GM12878 (cell line): Measurements from ENCODE around the gene COMMD3. TPM values are rescaled to one million over a fixed set of nuclear protein-coding genes. Genes with fewer than 3 reads are reported as not detected.

Experiments used
- ATAC-seq: fragments of 200-7000 bp; cut with Tn5 transposase; 3 replicates; pipeline ENCODE4 v1.9.1; 2020; ENCODE audit warnings: mild to moderate bottlenecking, moderate library complexity
- BruUV-seq: library from RNA; stranded (reverse); fragments of 400-500 nt; replicated peaks from 2 replicates; lab custom pipeline; 2021; lab: Mats Ljungman, UMichigan
- CTCF ChIA-PET: fragments of 300-600 bp; sonication (Branson Sonifier 250); formaldehyde crosslinking; extraction: SDS; loops from one replicate; lab custom pipeline; 2021; ENCODE audit warnings: inconsistent platforms; lab: Yijun Ruan, JAX
- POLR2A ChIA-PET: fragments of 350-600 bp; formaldehyde crosslinking; extraction: SDS; loops from one replicate; lab custom pipeline; 2021; ENCODE audit warnings: inconsistent platforms; lab: Charles Lee
- RAD21 ChIA-PET: fragments of 300-600 bp; sonication (Branson Sonifier 250); formaldehyde crosslinking; loops from one replicate; lab custom pipeline; 2023; ENCODE audit warnings: antibody characterized with exemption; ENCODE audit not compliant: unreplicated experiment; lab: Charles Lee
- SMC1A ChIA-PET: fragments of 300-600 bp; sonication (Branson Sonifier 250); formaldehyde crosslinking; loops from one replicate; lab custom pipeline; 2023; ENCODE audit not compliant: unreplicated experiment, uncharacterized antibody; lab: Charles Lee
- DNase-seq: peaks from one replicate; pipeline ENCODE4 v3.0.0-alpha.2; 2011; ENCODE audit warnings: low read depth, low spot score
- FAIRE-seq: peaks from 3 replicates; lab custom pipeline; 2011; peaks lifted over from hg19 to GRCh38; lab: Jason Lieb, UNC
- H2AFZ ChIP-seq: 2 replicates; pipeline ENCODE4 v1.6.0; 2011; ENCODE audit warnings: low read depth, low read length, control low read depth; ENCODE audit not compliant: control insufficient read depth
- H3K27ac ChIP-seq: 2 replicates; pipeline ENCODE4 v1.5.1; 2011; ENCODE audit warnings: control low read depth; ENCODE audit not compliant: control insufficient read depth, insufficient read depth
- H3K27me3 ChIP-seq, 2 experiments: replicated peaks in 1 of 2; 2 replicates each; pipeline versions ENCODE4 v1.6.0 to v1.6.1; 2011; ENCODE audit warnings: low read length in 1 of 2; ENCODE audit not compliant: control insufficient read depth in 2 of 2, insufficient read depth in 2 of 2
- H3K36me3 ChIP-seq, 2 experiments: 2 replicates each; pipeline ENCODE4 v1.5.1; 2011; ENCODE audit warnings: low read length in 1 of 2; ENCODE audit not compliant: control insufficient read depth in 2 of 2, insufficient read depth in 2 of 2
- H3K4me1 ChIP-seq: 2 replicates; pipeline ENCODE4 v1.6.1; 2011; ENCODE audit warnings: mild to moderate bottlenecking, low read length, moderate library complexity, mixed read lengths; ENCODE audit not compliant: control insufficient read depth, insufficient read depth
- H3K4me2 ChIP-seq: 2 replicates; pipeline ENCODE4 v1.6.0; 2011; ENCODE audit warnings: control low read depth; ENCODE audit not compliant: control insufficient read depth, insufficient read depth
- H3K4me3 ChIP-seq: fragments of 200-600 bp; sonication (generic); 2 replicates; pipeline ENCODE4 v1.5.1; 2016
- H3K79me2 ChIP-seq: 2 replicates; pipeline ENCODE4 v1.6.0; 2011; ENCODE audit warnings: low read length; ENCODE audit not compliant: control insufficient read depth, insufficient read depth
- H3K9ac ChIP-seq: 2 replicates; pipeline ENCODE4 v1.8.0; 2011; ENCODE audit warnings: low read length, control low read depth, mixed read lengths; ENCODE audit not compliant: control insufficient read depth, insufficient read depth
- H3K9me3 ChIP-seq: replicated peaks from 3 replicates; pipeline ENCODE4 v1.5.1; 2011; ENCODE audit warnings: mild to moderate bottlenecking, low read length; ENCODE audit not compliant: control insufficient read depth, insufficient read depth
- H4K20me1 ChIP-seq: 2 replicates; pipeline ENCODE4 v1.6.0; 2011; ENCODE audit not compliant: control insufficient read depth, insufficient read depth
- EZH2 ChIP-seq: IDR thresholded peaks from 2 replicates; pipeline ENCODE4 v1.6.1; 2012; ENCODE audit warnings: low read depth, mild to moderate bottlenecking, control low read depth, inconsistent platforms, low read length, borderline replicate concordance; ENCODE audit not compliant: control insufficient read depth
- JUND ChIP-seq: IDR thresholded peaks from 2 replicates; pipeline ENCODE4 v1.6.1; 2012; ENCODE audit warnings: low read depth, mild to moderate bottlenecking, low read length, improper control_type of control experiment, moderate library complexity
- PAX5 ChIP-seq: IDR thresholded peaks from 2 replicates; pipeline ENCODE4 v1.6.1; 2011; ENCODE audit warnings: low read depth, low read length, borderline replicate concordance
- POLR2A ChIP-seq: IDR thresholded peaks from 2 replicates; pipeline ENCODE4 v1.6.1; 2011; ENCODE audit warnings: low read depth, mild to moderate bottlenecking, low read length
- TCF3 ChIP-seq: IDR thresholded peaks from 2 replicates; pipeline ENCODE4 v1.6.1; 2012; ENCODE audit warnings: low read depth, mild to moderate bottlenecking, low read length, borderline replicate concordance; ENCODE audit not compliant: insufficient read depth
- TCF7 ChIP-seq: IDR thresholded peaks from 2 replicates; pipeline ENCODE4 v1.6.1; 2014; ENCODE audit warnings: antibody characterized with exemption, borderline replicate concordance
- WGBS: methylation state at CpG from one replicate; pipeline ENCODE4 v1.1.6; 2016; ENCODE audit warnings: low lambda C conversion rate; ENCODE audit not compliant: insufficient replicate concordance, insufficient coverage; ENCODE audit errors: missing lambda C conversion rate; 5-methylcytosine and 5-hydroxymethylcytosine counted together
- in situ Hi-C: fragments of 300-500 bp; cut with MboI; formaldehyde crosslinking; loops from 9 replicates; pipeline ENCODE4 v1.14.3; 2018; ENCODE audit warnings: mixed read lengths
- intact Hi-C: fragments of 100-400 bp; cut with micrococcal nuclease; formaldehyde crosslinking; loops from one replicate; pipeline ENCODE4 v1.14.2; 2022; ENCODE audit not compliant: unreplicated experiment
- polyA plus RNA-seq, 11 experiments: library from polyadenylated mRNA; depleted of rRNA in 4 of 11; unstranded in 6 of 11; stranded (reverse) in 5 of 11; fragments of >200 nt; fragmentation: Nextera tagmentation in 4 of 11; fragmentation: Illumina TruSeq in 1 of 11; extraction: Ambion mirVana in 4 of 11; extraction: Trizol in 1 of 11; gene quantifications; 1 replicate in 1 of 11; 2 replicates in 10 of 11; pipeline versions ENCODE4 v1.2.1 to v1.2.3, GENCODE V29; 2011 to 2016; ENCODE audit warnings: inconsistent platforms in 2 of 11, missing spikeins in 2 of 11, low read depth in 1 of 11
- total RNA-seq, 4 experiments: library from RNA; depleted of rRNA in 3 of 4; stranded (reverse); fragments of >200 nt in 3 of 4; fragmentation: Illumina TruSeq in 1 of 4; extraction: Trizol in 1 of 4; gene quantifications; 2 replicates each; pipeline versions ENCODE4 v1.2.1 to v1.2.3, GENCODE V29; 2013 to 2021

COMMD3 gene
- total and polyA plus RNA-seq, 10 of the 15 experiments (the other 5 are each of a cell fraction or from before 2014, with no cell fraction given) = 64.5 to 248 (median 84.4) TPM

DNA sequence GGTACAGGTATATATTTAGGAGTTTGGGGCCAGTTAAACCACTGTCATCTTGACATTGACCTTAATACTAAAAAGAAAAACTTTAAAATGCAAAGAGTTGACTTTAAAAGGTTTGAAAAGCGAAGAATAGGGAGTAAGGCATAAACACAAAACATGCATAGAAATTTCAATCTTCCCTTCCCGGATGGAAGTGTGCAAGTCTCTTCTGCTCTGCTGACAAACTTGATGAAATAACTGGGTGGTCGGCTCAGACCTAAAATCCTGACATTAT is 25.7 kb downstream of the COMMD3 start:
- no TSS peak for BruUV-seq
- H2AFZ ChIP-seq = no peak overlapping the region
- in situ Hi-C loops = no loop called here
- H3K4me1 ChIP-seq = peaks cover 16% of the 10 kb centered on the region
- no peak overlapping the region for H3K27ac ChIP-seq
- TF ChIP-seq EZH2 (0 out of 2 replicates have a peak, but pooled peaks have one; percentile 69), PAX5 (no peak)
- TF ChIP-seq, all 136 proteins: peak for 1
- H3K9me3 ChIP-seq = peaks cover 4% of the 10 kb centered on the region; the same call in 1 of the 3 replicates
- peaks cover 8 to 33% of the 10 kb centered on the region in 2 experiments for H3K27me3 ChIP-seq
- RAD21 ChIA-PET = interaction anchor here (1.9 to 3.7 kb wide), 2 partner anchors 24 to 25 kb away, joined by 4 to 16 read pairs; partner anchors contain the start of gene COMMD3
- CTCF ChIA-PET = no interaction called here
- POLR2A ChIA-PET = no interaction called here
- 89% methylated on average over 3 of the region's 3 CpGs for WGBS
- intact Hi-C loops = loop anchor here (1.0 to 5.0 kb wide), 3 partner anchors 19 to 380 kb away; no protein-coding TSS in a partner anchor
- SMC1A ChIA-PET = no interaction called here
- H3K4me2 ChIP-seq = no peak overlapping the region
- FAIRE-seq = no peak
- no peaks in the 10 kb centered on the region for H3K36me3 ChIP-seq
- no peak overlapping the region for H3K4me3 ChIP-seq
- H3K79me2 ChIP-seq = no peaks in the 10 kb centered on the region
- H3K9ac ChIP-seq = no peak overlapping the region
- no peaks in the 10 kb centered on the region for H4K20me1 ChIP-seq
- DNase-seq = no peak
- ATAC-seq = no peak

DNA sequence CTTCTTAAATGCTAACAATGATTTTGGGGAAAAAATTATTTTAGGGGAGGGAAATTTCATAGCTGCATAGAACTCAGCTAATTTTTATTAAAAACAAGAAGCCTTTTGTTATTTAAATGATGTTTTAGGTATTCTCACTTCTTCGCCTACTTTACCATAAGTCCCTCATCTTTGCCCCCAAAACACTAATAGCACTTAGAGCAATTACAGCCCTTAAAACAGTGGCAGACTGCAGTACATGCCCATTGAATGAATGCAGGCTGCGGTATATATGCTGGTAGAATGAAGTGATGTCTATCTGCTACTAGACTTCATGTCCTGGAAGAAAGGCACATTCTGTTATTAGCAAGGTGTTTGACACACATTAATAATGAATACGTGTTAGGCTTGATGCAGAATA is 26.2 kb downstream of the COMMD3 start:
- ChIA-PET CTCF (interaction anchor here (1.0 kb wide), 1 partner anchor 67 kb away, joined by 3 read pairs; no protein-coding TSS in a partner anchor), RAD21 (interaction anchor here (0.6 to 3.7 kb wide), 4 partner anchors 18 to 262 kb away, joined by 3 to 16 read pairs (median 4); partner anchors contain the start of gene COMMD3)
- no peaks in the 10 kb centered on the region for H3K36me3 ChIP-seq
- no TSS peak for BruUV-seq
- H2AFZ ChIP-seq = no peak overlapping the region
- DNase-seq (no peak), ATAC-seq (no peak), FAIRE-seq (no peak)
- WGBS = 67% methylated on average over 3 of the region's 3 CpGs
- no peak overlapping the region for H3K4me2 ChIP-seq
- no peak overlapping the region for H3K9ac ChIP-seq
- H3K27ac ChIP-seq = no peak overlapping the region
- in situ Hi-C loops = no loop called here
- peaks cover 4% of the 10 kb centered on the region; the same call in 1 of the 3 replicates for H3K9me3 ChIP-seq
- peaks cover 5 to 28% of the 10 kb centered on the region in 2 experiments for H3K27me3 ChIP-seq
- no peaks in the 10 kb centered on the region for H4K20me1 ChIP-seq
- no peaks in the 10 kb centered on the region for H3K79me2 ChIP-seq
- peaks cover 16% of the 10 kb centered on the region for H3K4me1 ChIP-seq
- TF ChIP-seq TCF7 = no peak
- TF ChIP-seq POLR2A = no peak
- TF ChIP-seq TCF3 = no peak
- no peak for TF ChIP-seq JUND
- TF ChIP-seq, all 136 proteins: peak for 0
- intact Hi-C loops = loop anchor here (5.0 kb wide), 1 partner anchor 380 kb away; no protein-coding TSS in a partner anchor
- no peak overlapping the region for H3K4me3 ChIP-seq
- ChIA-PET POLR2A (no interaction called here), SMC1A (interaction anchor here (2.0 kb wide), 2 partner anchors 27 to 38 kb away, joined by 5 to 9 read pairs; partner anchors contain the start of gene COMMD3)
